ENCODE measurements around the gene ACSM2B.
"Not testable (repeated sequence)": the region's sequence is repeated elsewhere in the genome, so short reads cannot be mapped to it uniquely, and the experiment has no call there.

Gene ACSM2B

GRCh38 chr16:20611350-20611902, 35.3 kb upstream of the ACSM2B start:
- no peak overlapping the region for H3K4me3 Mint-ChIP-seq
- intact Hi-C loops (cut with micrococcal nuclease) = no loop called here
- no peaks in the 10 kb centered on the region for H3K4me1 Mint-ChIP-seq (ENCODE audit: low read depth)
- peaks cover 50% of the 10 kb centered on the region for H3K27me3 Mint-ChIP-seq
- H3K9me3 Mint-ChIP-seq = no peaks in the 10 kb centered on the region
- no peaks in the 10 kb centered on the region for H3K36me3 Mint-ChIP-seq (ENCODE audit: low read depth)
- H3K27ac Mint-ChIP-seq = no peak overlapping the region

GRCh38 chr16:20610892-20611349, 34.8 kb upstream of the ACSM2B start:
- no peak overlapping the region for H3K27ac Mint-ChIP-seq

GRCh38 chr16:20610211-20610891, 34.2 kb upstream of the ACSM2B start:
- intact Hi-C loops (cut with micrococcal nuclease) = no loop called here
- peaks cover 48% of the 10 kb centered on the region for H3K27me3 Mint-ChIP-seq
- no peaks in the 10 kb centered on the region for H3K36me3 Mint-ChIP-seq (ENCODE audit: low read depth)
- H3K27ac Mint-ChIP-seq = no peak overlapping the region
- H3K4me1 Mint-ChIP-seq (ENCODE audit: low read depth) = no peaks in the 10 kb centered on the region
- H3K4me3 Mint-ChIP-seq = no peak overlapping the region
- H3K9me3 Mint-ChIP-seq = no peaks in the 10 kb centered on the region

More at GRCh38 chr16:20610892-20611349, 34.8 kb upstream of the ACSM2B start:
- H3K4me3 Mint-ChIP-seq = no peak overlapping the region
- peaks cover 48% of the 10 kb centered on the region for H3K27me3 Mint-ChIP-seq
- no peaks in the 10 kb centered on the region for H3K4me1 Mint-ChIP-seq (ENCODE audit: low read depth)
- intact Hi-C loops (cut with micrococcal nuclease) = no loop called here
- H3K36me3 Mint-ChIP-seq (ENCODE audit: low read depth) = no peaks in the 10 kb centered on the region
- H3K9me3 Mint-ChIP-seq = no peaks in the 10 kb centered on the region

- H3K36me3 Mint-ChIP-seq (ENCODE audit: low read depth); H3K4me3 Mint-ChIP-seq; H3K9me3 Mint-ChIP-seq; H3K27ac Mint-ChIP-seq; H3K27me3 Mint-ChIP-seq; H3K4me1 Mint-ChIP-seq (ENCODE audit: low read depth): not testable (repeated sequence)
- intact Hi-C loops (cut with micrococcal nuclease) = loop anchor here (1.0 kb wide), 1 partner anchor 106 kb away; no protein-coding TSS in a partner anchor
These were observed 26.0 kb upstream of the ACSM2B start for GRCh38 chr16:20602205-20602604.

GRCh38 chr16:20599475-20599874, 23.3 kb upstream of the ACSM2B start:
- H3K27me3 Mint-ChIP-seq; H3K4me3 Mint-ChIP-seq; H3K4me1 Mint-ChIP-seq (ENCODE audit: low read depth); intact Hi-C loops (cut with micrococcal nuclease); H3K27ac Mint-ChIP-seq; H3K36me3 Mint-ChIP-seq (ENCODE audit: low read depth); H3K9me3 Mint-ChIP-seq: not testable (repeated sequence)

GRCh38 chr16:20598832-20599469, 22.8 kb upstream of the ACSM2B start:
- Mint-ChIP-seq H3K4me3 (no peak overlapping the region), H3K9me3 (no peaks in the 10 kb centered on the region), H3K27ac (no peak overlapping the region), H3K36me3 (ENCODE audit: low read depth) (no peaks in the 10 kb centered on the region), H3K4me1 (ENCODE audit: low read depth) (no peaks in the 10 kb centered on the region), H3K27me3 (peaks cover 3% of the 10 kb centered on the region)
- intact Hi-C loops (cut with micrococcal nuclease) = no loop called here

- H3K4me1 Mint-ChIP-seq (ENCODE audit: low read depth); H3K9me3 Mint-ChIP-seq; H3K4me3 Mint-ChIP-seq; H3K36me3 Mint-ChIP-seq (ENCODE audit: low read depth); intact Hi-C loops (cut with micrococcal nuclease); H3K27ac Mint-ChIP-seq; H3K27me3 Mint-ChIP-seq: not testable (repeated sequence)
These were observed 19.5 kb upstream of the ACSM2B start for GRCh38 chr16:20595694-20596093.

GRCh38 chr16:20595068-20595467, 18.9 kb upstream of the ACSM2B start:
- H3K36me3 Mint-ChIP-seq (ENCODE audit: low read depth); H3K9me3 Mint-ChIP-seq; H3K27me3 Mint-ChIP-seq; H3K4me3 Mint-ChIP-seq; H3K4me1 Mint-ChIP-seq (ENCODE audit: low read depth); intact Hi-C loops (cut with micrococcal nuclease); H3K27ac Mint-ChIP-seq: not testable (repeated sequence)

GRCh38 chr16:20592780-20593179, 16.6 kb upstream of the ACSM2B start:
- H3K4me1 Mint-ChIP-seq (ENCODE audit: low read depth); H3K27ac Mint-ChIP-seq; H3K27me3 Mint-ChIP-seq; intact Hi-C loops (cut with micrococcal nuclease); H3K4me3 Mint-ChIP-seq; H3K36me3 Mint-ChIP-seq (ENCODE audit: low read depth); H3K9me3 Mint-ChIP-seq: not testable (repeated sequence)

- H3K36me3 Mint-ChIP-seq (ENCODE audit: low read depth); intact Hi-C loops (cut with micrococcal nuclease); H3K9me3 Mint-ChIP-seq; H3K27me3 Mint-ChIP-seq; H3K27ac Mint-ChIP-seq; H3K4me1 Mint-ChIP-seq (ENCODE audit: low read depth); H3K4me3 Mint-ChIP-seq: not testable (repeated sequence)
These were observed 13.3 kb upstream of the ACSM2B start for GRCh38 chr16:20589486-20589885.

GRCh38 chr16:20587645-20588074, 11.5 kb upstream of the ACSM2B start:
- H3K27me3 Mint-ChIP-seq; H3K9me3 Mint-ChIP-seq; intact Hi-C loops (cut with micrococcal nuclease); H3K36me3 Mint-ChIP-seq (ENCODE audit: low read depth); H3K27ac Mint-ChIP-seq; H3K4me1 Mint-ChIP-seq (ENCODE audit: low read depth); H3K4me3 Mint-ChIP-seq: not testable (repeated sequence)

- H3K27me3 Mint-ChIP-seq; H3K27ac Mint-ChIP-seq; intact Hi-C loops (cut with micrococcal nuclease); H3K36me3 Mint-ChIP-seq (ENCODE audit: low read depth); H3K9me3 Mint-ChIP-seq; H3K4me1 Mint-ChIP-seq (ENCODE audit: low read depth); H3K4me3 Mint-ChIP-seq: not testable (repeated sequence)
These were observed 10.5 kb upstream of the ACSM2B start for GRCh38 chr16:20586716-20587115.

GRCh38 chr16:20586112-20586511, 9.9 kb upstream of the ACSM2B start:
- H3K27ac Mint-ChIP-seq; H3K4me1 Mint-ChIP-seq (ENCODE audit: low read depth); H3K36me3 Mint-ChIP-seq (ENCODE audit: low read depth); H3K27me3 Mint-ChIP-seq; H3K4me3 Mint-ChIP-seq; intact Hi-C loops (cut with micrococcal nuclease); H3K9me3 Mint-ChIP-seq: not testable (repeated sequence)

GRCh38 chr16:20580487-20581259, 4.5 kb upstream of the ACSM2B start:
- H3K27ac Mint-ChIP-seq; H3K27me3 Mint-ChIP-seq; H3K4me1 Mint-ChIP-seq (ENCODE audit: low read depth); intact Hi-C loops (cut with micrococcal nuclease); H3K4me3 Mint-ChIP-seq; H3K9me3 Mint-ChIP-seq; H3K36me3 Mint-ChIP-seq (ENCODE audit: low read depth): not testable (repeated sequence)

All from dendritic cell treated with granulocyte-macrophage colony-stimulating factor and Interleukin-4, amounts not matched to agents 40 ng/mL and 50 ng/mL, for 4 days (primary cell).